GM10847 (cell line): ENCODE measurements around the gene PHF8.

Source experiments
- POLR2A ChIP-seq: IDR thresholded peaks from 2 replicates; pipeline ENCODE4 v1.6.1; 2011; ENCODE audit not compliant: insufficient read length; ENCODE audit errors: extremely low read depth

PHF8 gene

GRCh38 chrX:54044126-54044876, at the start of gene PHF8:
Gene PHF8 (minus strand): TSS chrX:54044473. CDS start chrX:54042728, 1,745 bp downstream.
- no peak for TF ChIP-seq POLR2A

GRCh38 chrX:54093571-54093970, 49.3 kb upstream of the PHF8 start:
- TF ChIP-seq POLR2A = no peak

- no peak for TF ChIP-seq POLR2A
These were observed 48.9 kb upstream of the PHF8 start for GRCh38 chrX:54093159-54093558.

GRCh38 chrX:54090880-54091279, 46.6 kb upstream of the PHF8 start:
- TF ChIP-seq POLR2A = no peak

- no peak for TF ChIP-seq POLR2A
These were observed 44.9 kb upstream of the PHF8 start for GRCh38 chrX:54089191-54089590.

- TF ChIP-seq POLR2A = no peak
These were observed 43.4 kb upstream of the PHF8 start for GRCh38 chrX:54087661-54088060.

- no peak for TF ChIP-seq POLR2A
These were observed 41.4 kb upstream of the PHF8 start for GRCh38 chrX:54085666-54086065.

GRCh38 chrX:54076903-54077302, 32.6 kb upstream of the PHF8 start:
- TF ChIP-seq POLR2A = no peak

GRCh38 chrX:54074826-54075225, 30.6 kb upstream of the PHF8 start:
- no peak for TF ChIP-seq POLR2A

GRCh38 chrX:54067766-54068165, 23.5 kb upstream of the PHF8 start:
- TF ChIP-seq POLR2A = no peak

- TF ChIP-seq POLR2A = no peak
These were observed 22.6 kb upstream of the PHF8 start for GRCh38 chrX:54066841-54067240.

GRCh38 chrX:54064564-54064963, 20.3 kb upstream of the PHF8 start:
- TF ChIP-seq POLR2A = no peak

GRCh38 chrX:54063361-54063760, 19.1 kb upstream of the PHF8 start:
- no peak for TF ChIP-seq POLR2A

- TF ChIP-seq POLR2A = no peak
These were observed 5.5 kb upstream of the PHF8 start for GRCh38 chrX:54049801-54050200.

- no peak for TF ChIP-seq POLR2A
These were observed 4.1 kb upstream of the PHF8 start for GRCh38 chrX:54048412-54048811.

- no peak for TF ChIP-seq POLR2A
These were observed 1.4 kb upstream of the PHF8 start for GRCh38 chrX:54045563-54046228.
